Fibroblast of mammary gland (primary cell): ENCODE data around the gene FRMPD2.
"Not testable (repeated sequence)": the region's sequence is repeated elsewhere in the genome, so short reads cannot be mapped to it uniquely, and the experiment has no call there.

ENCODE experiments used
- DNase-seq: peaks from one replicate; pipeline ENCODE4 v3.0.0-alpha.2; 2010; ENCODE audit warnings: low read depth
- H3K4me3 ChIP-seq: 2 replicates; pipeline ENCODE4 v1.5.1; 2011; ENCODE audit warnings: low read depth, mild to moderate bottlenecking, low read length, moderate library complexity; ENCODE audit not compliant: control insufficient read depth
- CTCF ChIP-seq: conservative IDR thresholded peaks from 2 replicates; pipeline ENCODE4 v1.5.1; 2011; ENCODE audit warnings: low read depth, low read length, inconsistent platforms; ENCODE audit not compliant: control insufficient read depth, insufficient read depth

FRMPD2 gene

GRCh38 chr10:48284811-48285210 lies 10.3 kb upstream of the FRMPD2 start:
- TF ChIP-seq CTCF: no peak
- H3K4me3 ChIP-seq: no peak overlapping the region
- DNase-seq: no peak

- TF ChIP-seq CTCF: no peak
- DNase-seq: peak; percentile 10
- H3K4me3 ChIP-seq: no peak overlapping the region
These were observed 9.6 kb upstream of the FRMPD2 start for GRCh38 chr10:48284002-48284546.

- no peak for TF ChIP-seq CTCF
- DNase-seq: no peak
- H3K4me3 ChIP-seq: no peak overlapping the region
These were observed 8.3 kb upstream of the FRMPD2 start for GRCh38 chr10:48282829-48283228.

- not testable (repeated sequence) for DNase-seq, H3K4me3 ChIP-seq
These were observed 7.2 kb upstream of the FRMPD2 start for GRCh38 chr10:48281697-48282096.

GRCh38 chr10:48279081-48279751 lies 4.7 kb upstream of the FRMPD2 start:
- DNase-seq: no peak
- no peak for TF ChIP-seq CTCF
- H3K4me3 ChIP-seq: no peak overlapping the region

- DNase-seq: no peak
- no peak overlapping the region for H3K4me3 ChIP-seq
- TF ChIP-seq CTCF: no peak
These were observed 2.6 kb upstream of the FRMPD2 start for GRCh38 chr10:48277093-48277492.

GRCh38 chr10:48273741-48274140 lies 755 bp downstream of the FRMPD2 start:
- H3K4me3 ChIP-seq: no peak overlapping the region
- no peak for DNase-seq
- no peak for TF ChIP-seq CTCF
